Effector CD8-positive, alpha-beta T cell (primary cell): ENCODE measurements around the gene TMEM41A.

ENCODE experiments used
- DNase-seq: peaks from one replicate; lab custom pipeline; 2025; lab: John Stamatoyannopoulos, UW
- total RNA-seq, 4 experiments: gene quantifications; one replicate each; lab custom pipeline; 2026; lab: John Stamatoyannopoulos, UW

Gene TMEM41A
- total RNA-seq: 25.1 to 45.8 (median 35.2) reads per million in 4 experiments

DNA sequence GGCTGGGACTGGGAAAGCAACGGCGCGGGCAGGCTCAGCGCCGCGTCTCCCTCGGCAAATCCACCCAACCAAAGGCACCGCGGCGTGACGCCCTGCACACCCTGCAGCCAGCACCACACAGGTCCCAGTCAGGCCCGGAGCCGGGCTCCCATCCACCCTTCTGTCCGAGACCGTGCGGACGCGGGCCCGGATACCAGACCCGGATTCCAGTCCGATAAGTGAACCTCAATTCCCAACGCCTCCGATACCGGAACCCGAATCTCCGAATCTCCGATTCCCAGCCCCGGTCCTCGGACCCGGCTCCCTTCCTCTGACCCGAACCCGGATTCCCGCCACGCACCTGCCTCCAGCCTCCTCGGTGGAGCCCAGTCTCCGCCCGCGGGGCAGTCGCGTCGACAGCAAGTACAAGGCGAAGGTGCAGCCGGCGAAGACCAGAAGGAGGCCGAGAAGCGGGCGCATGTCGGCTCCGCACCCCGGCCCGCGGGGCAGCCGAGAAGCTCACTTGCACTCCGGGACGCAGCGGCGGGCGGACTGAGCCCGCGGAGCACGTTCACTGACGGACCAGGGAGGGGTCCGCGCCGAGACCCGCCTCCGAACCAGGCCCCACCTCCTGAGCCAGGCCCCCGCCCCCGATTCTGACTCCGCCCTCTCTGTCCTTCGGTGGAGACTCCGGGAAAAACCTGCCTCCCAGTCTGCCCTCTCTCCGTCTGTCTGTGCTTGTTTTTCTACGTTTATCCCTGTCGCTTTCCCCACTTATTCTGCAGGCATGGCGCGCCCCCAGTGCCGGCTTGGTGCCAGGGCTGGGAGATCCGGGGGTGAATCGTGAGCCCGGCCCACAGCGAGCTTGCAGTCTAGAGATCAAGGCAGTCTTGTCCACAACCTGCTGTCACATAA, at the start of gene TMEM41A:
Gene TMEM41A (minus strand): TSS at position 533 of the 894 bp plus-strand sequence. CDS start 74 bp downstream, at position 459.
- DNase-seq: peak; percentile 82

DNA sequence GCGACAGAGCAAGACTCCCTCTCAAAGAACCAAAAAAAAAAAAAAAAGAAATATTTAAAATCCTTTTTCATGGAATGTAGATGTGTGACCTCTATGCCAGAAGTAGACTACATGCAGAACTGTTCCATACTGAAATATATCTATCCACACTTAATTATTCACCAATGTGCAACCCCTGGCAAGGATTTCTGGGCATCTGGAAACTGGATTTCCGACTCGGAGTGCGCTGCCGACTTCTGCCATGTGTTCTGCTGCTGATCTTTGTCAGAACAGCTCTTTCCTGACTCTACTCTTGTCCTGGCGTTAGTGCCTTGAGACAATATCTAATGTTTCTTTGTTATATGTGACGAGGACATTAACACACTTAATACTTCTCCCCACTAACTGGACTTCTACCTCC, 41.9 kb upstream of the TMEM41A start:
- no peak for DNase-seq

DNA sequence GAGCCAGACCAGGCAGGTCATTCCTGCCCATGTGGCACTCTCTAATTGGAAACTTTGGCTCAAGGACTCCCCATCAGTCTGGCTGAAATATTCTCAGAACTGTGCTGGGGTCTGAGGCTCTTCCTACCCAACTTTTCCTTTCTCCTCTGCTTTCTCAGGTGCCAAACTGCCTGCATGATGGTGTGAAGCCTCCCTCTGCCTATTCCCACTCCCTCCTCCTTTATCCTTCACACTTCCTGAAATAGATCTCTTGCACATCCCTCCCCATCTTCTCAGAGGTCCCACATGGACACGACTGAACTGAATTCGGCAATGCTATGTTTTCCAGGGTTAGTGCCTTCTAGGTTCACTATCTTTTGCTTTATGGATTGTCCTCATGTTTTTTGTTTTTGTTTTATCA, 41.1 kb upstream of the TMEM41A start:
- no peak for DNase-seq

DNA sequence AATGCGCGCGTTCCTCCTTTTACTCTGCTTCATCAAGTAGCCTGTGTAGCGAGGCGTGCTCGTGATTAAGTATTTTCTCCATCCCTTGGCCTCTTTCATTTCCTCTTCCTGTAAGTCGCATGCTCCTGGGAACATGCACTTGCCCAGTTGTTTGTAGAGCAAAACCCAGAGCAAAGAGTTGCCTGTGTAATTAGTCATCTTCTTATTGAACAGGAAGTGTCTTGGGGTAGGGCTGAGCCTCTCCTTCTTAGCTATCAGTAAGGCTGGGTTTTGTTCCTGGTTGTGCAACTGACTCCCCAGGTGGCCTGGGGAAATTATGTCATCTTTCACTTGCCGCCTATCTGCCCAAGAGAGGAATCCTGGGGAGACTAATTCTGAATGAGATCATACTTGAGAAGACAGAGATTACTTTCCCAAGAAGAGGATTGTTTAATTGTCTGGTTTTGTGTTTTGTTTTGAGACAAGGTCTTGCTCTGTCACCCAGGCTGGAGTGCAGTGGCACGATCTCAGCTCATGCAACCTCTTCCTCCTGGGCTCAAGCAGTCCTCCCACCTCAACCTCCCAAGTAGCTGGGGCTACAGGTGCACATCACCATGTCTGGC, 38.6 kb upstream of the TMEM41A start:
- no peak for DNase-seq

DNA sequence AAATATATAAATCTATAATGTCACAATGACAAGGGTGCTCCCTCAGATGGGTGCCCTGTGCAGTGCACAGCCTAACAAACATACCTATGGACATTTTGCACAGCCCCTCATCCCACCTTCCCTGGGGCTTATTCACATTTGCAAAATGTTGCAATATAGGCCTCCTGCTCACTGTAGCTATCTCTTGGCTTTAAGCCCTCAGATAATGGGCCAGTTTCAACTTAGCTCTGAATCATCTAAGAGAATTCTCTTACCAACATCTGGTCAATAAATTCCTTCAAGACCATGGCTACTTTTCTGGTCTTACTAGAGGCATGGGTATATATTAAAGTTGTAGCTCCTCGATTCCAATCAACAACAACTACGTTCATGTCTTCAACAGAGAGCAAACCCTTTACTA, 35.7 kb upstream of the TMEM41A start:
- no peak for DNase-seq

DNA sequence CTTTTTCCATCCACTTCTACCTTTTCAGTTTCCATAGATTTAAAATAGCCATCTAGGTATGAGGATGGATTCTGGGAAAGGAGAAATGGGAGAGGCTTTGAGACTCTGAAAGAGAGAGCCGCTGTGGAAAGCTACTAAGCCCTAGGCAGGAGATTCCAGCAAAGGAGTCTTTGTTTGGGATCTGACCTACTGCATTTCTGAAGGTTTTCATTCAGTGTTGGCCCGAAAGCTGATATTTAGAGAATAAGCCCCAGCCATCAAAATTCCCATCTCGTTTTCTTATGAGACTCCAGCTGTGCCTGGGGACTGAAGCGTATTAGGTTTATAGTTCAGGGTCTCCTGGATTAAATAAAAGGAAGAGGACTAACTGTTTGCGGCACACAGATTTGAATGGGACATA, 34.1 kb upstream of the TMEM41A start:
- no peak for DNase-seq

DNA sequence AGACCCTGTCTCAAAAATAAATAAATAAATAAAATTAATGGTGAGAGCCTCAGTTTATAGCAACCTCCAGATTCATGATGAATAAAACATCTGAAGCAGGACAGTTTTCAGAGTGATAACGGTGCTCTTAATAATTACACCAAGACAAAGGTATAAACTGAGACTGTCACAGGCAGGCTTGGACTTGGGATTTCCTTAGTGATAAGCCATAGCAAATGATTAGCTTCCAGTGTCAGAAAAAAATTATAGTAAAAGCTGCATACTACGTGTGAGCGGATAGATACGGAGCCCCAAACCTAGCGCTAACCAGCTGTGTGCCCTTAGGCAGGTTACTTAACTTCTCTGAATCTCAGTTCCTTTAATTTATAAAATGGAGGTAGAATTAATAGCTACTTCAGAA, 32.0 kb upstream of the TMEM41A start:
- no peak for DNase-seq

DNA sequence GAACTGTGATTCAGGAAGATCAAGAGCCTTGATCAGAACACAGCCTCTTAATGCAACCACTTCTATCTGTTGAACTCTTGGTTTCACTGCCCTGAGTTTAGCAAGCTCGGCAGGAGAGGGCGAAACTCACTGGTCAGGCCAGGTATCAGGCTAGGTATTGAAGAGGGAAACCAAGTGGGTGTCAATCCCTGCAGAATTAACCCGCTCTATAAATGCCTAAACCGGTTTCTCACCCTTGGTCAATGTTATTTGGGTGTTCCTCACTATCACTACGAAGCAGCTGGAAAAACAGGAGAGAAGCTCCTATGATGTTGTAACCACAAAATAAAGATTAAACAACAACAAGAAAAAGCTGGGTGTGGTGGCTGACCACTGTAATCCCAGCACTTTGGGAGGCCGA, 29.7 kb upstream of the TMEM41A start:
- DNase-seq: no peak

DNA sequence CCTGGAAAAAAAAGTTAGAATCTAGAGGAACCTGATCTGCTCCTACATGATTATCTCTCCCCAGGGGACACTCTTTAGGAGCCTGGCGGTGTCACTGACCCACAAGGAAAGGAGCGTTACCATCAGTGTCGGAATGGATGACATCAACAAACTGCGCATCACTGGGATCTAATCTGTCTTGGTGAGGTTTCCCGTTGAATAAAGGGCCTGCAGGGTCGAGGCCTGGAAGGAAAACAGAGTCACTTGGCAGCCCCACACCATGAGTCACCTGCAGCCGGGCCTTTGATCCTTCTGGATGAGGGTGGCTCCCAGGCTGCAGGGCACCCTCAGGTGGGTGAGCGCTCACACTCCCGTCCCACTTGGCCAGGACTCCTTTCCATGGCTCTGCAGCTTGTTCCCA, 28.5 kb upstream of the TMEM41A start:
- no peak for DNase-seq

DNA sequence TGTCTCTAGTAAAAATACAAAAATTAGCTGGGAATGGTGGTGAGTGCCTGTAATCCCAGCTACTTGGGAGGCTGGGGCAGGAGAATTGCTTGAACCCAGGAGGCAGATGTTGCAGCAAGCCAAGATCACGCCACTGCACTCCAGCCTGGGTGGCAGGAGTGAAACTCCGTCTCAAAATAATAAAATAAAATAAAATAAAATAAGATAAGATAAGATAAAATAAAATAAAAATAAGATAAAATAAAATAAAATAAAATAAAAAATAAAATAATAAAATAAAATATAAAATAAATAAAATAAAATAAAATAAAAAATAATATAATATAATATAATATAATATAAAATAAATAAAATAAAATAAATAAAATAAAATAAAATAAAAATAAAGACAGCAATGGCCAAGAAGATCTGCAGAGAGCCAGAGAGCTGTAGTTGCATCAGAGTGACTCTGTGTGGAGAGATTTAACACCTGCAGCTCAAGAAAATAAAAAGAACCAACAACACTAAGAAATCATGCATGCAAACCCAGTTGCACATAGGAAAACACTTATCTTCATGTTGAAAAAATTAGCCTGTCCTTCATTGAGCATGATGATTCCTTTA, 27.6 kb upstream of the TMEM41A start:
- no peak for DNase-seq

DNA sequence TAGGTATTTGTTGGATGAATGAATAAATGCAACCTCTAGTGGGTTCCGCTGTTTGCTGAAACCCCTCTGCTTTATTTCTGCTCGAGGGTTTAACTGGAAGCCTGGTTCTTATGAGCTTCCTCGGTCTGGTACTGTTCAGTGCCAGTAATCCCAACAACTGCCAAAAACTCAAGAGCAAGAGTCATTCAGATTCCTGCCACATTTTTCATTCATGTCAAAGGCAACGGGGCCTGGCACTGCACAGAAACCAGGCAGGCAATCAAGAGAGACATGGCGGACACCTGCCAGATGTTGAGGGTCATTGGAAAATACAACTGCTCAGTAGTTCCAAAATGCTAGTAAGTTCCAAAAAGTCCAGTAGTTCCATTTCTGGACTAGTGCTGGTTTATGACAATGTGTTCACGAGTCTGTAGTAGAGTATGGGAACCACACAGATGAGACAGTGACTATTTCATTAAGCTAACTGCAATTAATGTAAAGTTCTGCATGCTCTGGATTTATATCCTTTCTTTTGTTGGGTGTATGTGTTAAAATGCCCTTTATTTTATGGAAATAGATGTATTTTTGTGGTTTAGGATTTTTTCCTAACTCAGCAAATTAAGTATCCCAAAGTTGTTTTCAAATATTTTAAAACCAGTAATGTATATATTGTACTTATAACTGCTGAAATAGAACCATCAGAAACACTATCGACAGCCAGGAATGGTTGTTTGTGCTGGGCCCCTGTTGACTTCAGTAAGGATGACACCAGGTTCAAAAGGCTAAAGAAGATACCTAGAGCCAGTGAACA, 22.7 kb upstream of the TMEM41A start:
- no peak for DNase-seq

DNA sequence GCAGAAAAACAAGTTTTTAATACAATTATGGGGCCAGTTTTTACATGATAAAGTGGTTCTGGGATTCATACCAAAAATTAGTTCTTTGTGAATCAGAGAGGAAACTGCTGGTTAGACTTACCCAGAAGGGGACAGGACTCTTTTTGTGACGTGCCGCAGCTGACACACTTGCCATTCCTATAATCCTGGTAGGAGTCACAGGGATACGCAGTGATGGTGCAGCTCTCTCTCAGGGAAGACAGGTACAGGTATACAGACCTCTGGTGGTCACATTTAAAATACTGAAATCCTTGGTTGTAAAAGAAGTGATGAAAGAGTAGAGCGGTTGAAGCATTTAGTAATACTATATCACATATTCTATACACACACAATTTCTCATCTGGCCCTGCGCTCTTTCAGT, 20.2 kb upstream of the TMEM41A start:
- DNase-seq: no peak

DNA sequence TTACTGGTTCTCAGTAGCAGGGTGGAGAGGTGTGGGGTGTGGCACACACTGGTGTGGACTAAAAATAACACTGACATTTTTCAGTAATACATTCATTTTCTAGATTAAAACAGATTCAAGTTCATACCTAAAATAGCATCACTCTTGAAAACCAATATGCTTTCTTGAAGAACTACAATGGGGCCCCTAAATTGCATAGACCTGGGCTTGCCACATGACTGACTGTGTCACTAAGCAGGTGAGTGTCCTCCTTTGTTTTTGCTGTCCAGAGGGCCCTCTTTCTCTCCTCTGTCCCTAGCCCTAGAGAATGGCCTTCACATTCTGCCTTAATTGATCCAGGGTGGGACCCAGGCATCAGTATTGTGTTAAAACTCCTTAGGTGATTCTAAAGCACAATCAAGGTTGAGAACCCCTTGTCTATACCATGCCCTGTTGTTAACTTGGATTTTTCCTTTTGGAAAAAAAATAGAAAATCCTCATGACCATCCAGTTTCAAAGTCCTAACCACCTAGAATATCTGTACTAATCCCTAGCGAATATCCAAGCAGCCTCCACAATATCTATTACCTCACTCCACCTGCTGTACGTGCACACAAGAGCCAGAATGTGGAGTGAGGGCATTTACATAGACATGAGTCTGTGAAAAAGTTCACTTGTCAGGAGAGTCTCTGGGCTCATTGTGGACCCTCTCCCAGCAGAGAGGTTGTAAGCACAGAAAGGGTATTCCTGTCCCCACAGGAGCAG, 18.7 kb upstream of the TMEM41A start:
- DNase-seq: no peak

DNA sequence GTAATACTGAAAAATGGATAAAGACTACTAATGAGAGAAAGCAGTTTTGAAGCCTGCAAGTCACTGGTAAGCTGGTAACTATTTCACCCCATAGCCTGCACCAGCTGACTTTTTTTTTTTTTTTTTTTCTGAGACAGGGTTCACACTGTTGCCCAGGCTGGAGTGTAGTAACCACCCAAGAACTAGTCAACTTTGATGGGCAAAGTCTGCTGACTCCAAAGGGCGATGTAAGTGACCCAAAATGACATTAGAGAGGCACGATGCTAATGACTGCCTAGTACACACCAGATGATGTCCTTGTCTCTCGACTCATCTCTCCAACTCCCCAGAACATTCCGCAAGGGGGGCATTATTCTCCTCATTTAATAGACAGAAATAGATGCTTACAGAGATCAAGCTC, 12.9 kb upstream of the TMEM41A start:
- DNase-seq: no peak

DNA sequence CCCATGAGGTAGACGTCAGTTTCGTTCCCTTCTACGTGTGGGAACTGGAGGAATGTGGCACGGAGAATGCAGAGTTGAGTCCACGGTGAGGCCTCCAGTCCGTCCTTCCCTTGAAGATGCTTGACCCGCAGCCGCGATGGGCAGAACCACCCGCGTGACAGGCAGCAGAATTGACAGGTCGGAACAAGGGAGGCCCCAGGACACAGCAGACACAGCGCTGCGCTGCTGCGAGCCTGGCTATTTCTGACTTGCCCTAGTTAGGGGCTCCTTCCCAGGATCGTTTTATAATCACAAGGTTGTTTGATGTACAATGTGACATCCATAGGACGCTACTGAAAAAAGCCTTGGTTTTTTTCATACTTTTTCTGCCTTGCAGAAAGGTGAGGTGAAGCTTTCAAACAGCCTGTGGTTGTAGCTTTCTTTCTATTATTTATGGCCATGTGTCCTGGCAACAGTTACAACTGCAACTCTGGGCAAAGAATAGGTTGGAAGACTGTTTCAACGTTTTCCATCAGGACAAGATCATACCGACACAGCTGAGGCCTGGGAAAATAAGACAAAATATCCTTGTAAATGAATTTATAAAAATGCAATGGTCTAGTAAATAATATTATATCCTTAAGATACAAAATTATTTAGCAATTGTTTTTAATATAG, 9.6 kb upstream of the TMEM41A start:
- no peak for DNase-seq

DNA sequence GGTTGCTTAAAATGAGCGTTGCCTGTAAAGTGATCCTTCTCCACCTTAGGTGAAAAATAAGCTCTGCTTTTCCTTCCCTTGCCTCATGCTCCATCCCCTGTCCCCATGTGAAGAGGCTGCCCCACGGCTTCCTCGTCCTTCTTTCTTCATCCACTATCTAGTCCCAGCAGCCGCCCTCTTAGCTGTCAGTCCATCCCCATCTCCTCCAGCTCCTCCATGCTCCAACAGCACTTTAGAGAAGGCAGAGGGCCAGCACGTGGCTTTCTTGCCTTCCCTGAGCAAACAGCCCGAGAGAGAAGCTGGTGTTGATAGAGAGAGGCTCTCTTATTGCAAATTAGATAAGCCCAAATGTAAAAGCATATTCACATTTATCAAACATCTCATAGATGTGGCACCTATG, 9.0 kb upstream of the TMEM41A start:
- no peak for DNase-seq

DNA sequence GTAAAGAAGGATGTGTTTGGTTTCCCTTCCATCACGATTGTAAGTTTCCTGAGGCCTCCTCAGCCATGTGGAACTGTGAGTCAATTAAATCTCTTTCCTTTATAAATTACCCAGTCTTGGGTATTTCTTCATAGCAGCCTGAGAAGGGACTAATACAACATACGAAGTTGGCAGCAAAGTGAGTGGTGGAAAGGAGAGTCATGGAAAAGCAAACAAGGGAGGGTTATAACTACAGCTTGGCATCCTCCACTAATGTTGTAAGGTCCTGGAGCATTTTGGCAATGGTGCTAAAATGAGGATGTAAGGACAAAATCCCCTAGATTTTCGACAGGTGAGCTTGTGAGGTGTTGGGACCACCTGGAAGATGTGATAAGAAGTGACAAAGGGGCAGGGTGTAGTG, 5.8 kb upstream of the TMEM41A start:
- DNase-seq: no peak

DNA sequence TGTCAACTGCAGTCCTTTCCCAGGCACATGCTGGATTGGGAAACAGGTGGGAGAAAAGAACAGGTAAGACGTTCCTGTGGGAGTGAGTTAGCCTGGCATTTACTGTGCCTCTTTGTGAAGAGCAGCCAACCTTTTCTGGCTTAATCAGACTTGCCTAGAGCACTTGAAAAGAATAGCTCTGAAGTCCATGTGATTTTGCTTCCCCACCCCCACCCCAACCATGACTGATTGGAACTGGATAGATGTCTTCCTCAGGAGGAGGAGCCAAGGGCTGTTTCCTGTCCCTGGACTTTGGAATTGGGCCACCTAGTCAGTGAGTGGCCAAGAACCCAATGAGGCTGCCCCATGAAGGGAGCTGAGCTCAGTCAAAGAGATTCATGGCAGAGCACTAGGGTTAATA, 4.7 kb upstream of the TMEM41A start:
- no peak for DNase-seq

DNA sequence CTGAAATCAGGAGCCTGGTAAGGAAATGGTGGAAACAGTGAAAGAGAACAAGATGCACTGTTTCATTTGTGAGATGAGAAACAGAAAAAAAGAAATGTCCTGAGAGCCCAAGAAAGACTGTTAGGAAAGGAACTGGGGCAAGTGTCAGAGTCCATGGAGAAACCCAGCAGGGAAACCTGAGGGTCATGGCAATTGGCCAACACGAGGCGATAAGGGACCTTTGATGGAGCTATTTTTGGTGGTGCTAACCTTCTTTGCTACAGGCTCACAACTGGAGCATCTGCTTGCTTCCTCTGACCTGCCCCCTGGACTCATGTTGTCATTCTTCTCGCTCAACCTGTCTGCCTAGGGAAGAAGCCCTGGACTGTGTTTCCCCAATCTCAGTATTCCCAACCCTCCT, 4.2 kb upstream of the TMEM41A start:
- DNase-seq: no peak

DNA sequence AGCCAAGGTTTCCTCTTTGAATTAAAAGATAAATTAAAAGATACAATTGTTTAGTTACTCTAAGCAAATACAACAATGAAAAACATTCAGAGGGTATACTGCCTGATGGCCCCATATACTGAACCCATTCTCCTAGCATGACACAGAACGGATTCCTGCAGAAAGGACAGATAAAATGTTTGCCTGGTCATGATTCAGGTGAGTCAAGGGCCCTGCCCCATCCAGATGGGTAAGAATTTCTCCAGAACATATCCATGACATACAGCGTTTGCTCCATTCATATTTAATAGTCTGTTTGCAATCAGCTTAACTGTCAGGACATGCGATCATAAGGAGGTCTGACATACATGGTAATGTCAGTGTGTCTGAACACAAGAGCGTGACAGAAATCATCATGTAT, 8.6 kb downstream of the TMEM41A start:
- no peak for DNase-seq

DNA sequence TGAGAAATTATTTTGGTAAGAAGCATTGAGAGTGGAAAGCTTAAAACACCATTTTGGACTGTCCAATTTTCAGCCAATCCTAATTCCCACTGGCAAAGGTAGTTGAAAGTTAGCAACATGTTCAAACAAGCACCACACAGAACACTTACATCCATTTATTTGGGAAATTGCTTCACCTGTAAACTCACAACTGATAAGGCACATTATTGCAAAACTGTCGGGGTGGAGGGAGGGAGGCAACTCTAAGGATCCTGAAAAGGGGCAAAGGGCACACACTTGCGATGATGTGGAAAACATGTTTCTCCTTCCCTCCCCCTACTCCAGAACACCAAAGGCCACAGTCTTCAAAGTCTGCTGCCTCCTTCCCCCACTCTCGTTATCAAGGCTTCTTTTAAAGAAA, 9.4 kb downstream of the TMEM41A start:
- DNase-seq: no peak
